Stimulated activated naive CD4-positive, alpha-beta T cell treated with Interleukin-2 at 50 U/mL for 16 hours (primary cell): Measurements from ENCODE around the gene CNOT8.
"Not testable (repeated sequence)": the region's sequence is repeated elsewhere in the genome, so short reads cannot be mapped to it uniquely, and the experiment has no call there.

Experiments used
- DNase-seq: peaks from one replicate; lab custom pipeline; 2025; lab: John Stamatoyannopoulos, UW

Gene CNOT8

GRCh38 chr5:154835701-154836052 lies 22.8 kb upstream of the CNOT8 start:
- DNase-seq, result not testable (repeated sequence)

- no peak for DNase-seq
Measured at GRCh38 chr5:154836225-154836624, 22.2 kb upstream of the CNOT8 start.

GRCh38 chr5:154837009-154837901 lies 21.2 kb upstream of the CNOT8 start:
- no peak for DNase-seq

GRCh38 chr5:154840435-154841272 lies 17.8 kb upstream of the CNOT8 start:
- no peak for DNase-seq

- DNase-seq, result no peak
Measured at GRCh38 chr5:154841273-154841661, 17.2 kb upstream of the CNOT8 start.

GRCh38 chr5:154842689-154843530 lies 15.5 kb upstream of the CNOT8 start:
- DNase-seq, result no peak

- DNase-seq, result no peak
Measured at GRCh38 chr5:154844809-154845208, 13.6 kb upstream of the CNOT8 start.

GRCh38 chr5:154849264-154849785 lies 9.1 kb upstream of the CNOT8 start:
- DNase-seq, result no peak

GRCh38 chr5:154849791-154850201 lies 8.6 kb upstream of the CNOT8 start:
- no peak for DNase-seq

- no peak for DNase-seq
Measured at GRCh38 chr5:154850255-154851062, 8.0 kb upstream of the CNOT8 start, which contains the start of gene FAXDC2. FAXDC2 (minus strand) TSS chr5:154850603; CDS start chr5:154838178, 12,425 bp downstream.

- no peak for DNase-seq
Measured at GRCh38 chr5:154851351-154851750, 7.1 kb upstream of the CNOT8 start.

GRCh38 chr5:154857530-154858296 lies 714 bp upstream of the CNOT8 start:
- DNase-seq, result peak; percentile 91

- peak; percentile 3 for DNase-seq
Measured at GRCh38 chr5:154858972-154859871, 795 bp downstream of the CNOT8 start.

- no peak for DNase-seq
Measured at GRCh38 chr5:154860123-154860522, 1.7 kb downstream of the CNOT8 start.

GRCh38 chr5:154860765-154861164 lies 2.3 kb downstream of the CNOT8 start:
- no peak for DNase-seq

- DNase-seq, result no peak
Measured at GRCh38 chr5:154861946-154862345, 3.5 kb downstream of the CNOT8 start.

- DNase-seq, result no peak
Measured at GRCh38 chr5:154862766-154863165, 4.3 kb downstream of the CNOT8 start.

GRCh38 chr5:154863291-154864080 lies 5.1 kb downstream of the CNOT8 start:
- no peak for DNase-seq
